VCaP (cell line): ENCODE results near the gene CLNS1A.

Experiments used
- H3K27ac ChIP-seq: fragments of 450-650 bp; 2 replicates; pipeline ENCODE4 v1.5.1; 2017
- CTCF ChIP-seq: fragments of 450-650 bp; conservative IDR thresholded peaks from 2 replicates; pipeline ENCODE4 v1.5.1; 2017; ENCODE audit warnings: mild to moderate bottlenecking, moderate library complexity

The CLNS1A gene

GRCh38 chr11:77637345-77638165 lies at the start of gene CLNS1A:
Gene CLNS1A, minus strand, starts transcription at chr11:77637794. Its CDS starts 80 bp downstream, at chr11:77637714.
- peak within 1 kb of the TSS; percentile 90 for H3K27ac ChIP-seq
- no peak for TF ChIP-seq CTCF

- TF ChIP-seq CTCF, result no peak
- no peak overlapping the region for H3K27ac ChIP-seq
These were observed 49.5 kb upstream of the CLNS1A start for GRCh38 chr11:77687088-77687487.

GRCh38 chr11:77677138-77677537 lies 39.5 kb upstream of the CLNS1A start:
- H3K27ac ChIP-seq, result no peak overlapping the region

GRCh38 chr11:77672264-77672663 lies 34.7 kb upstream of the CLNS1A start:
- no peak for TF ChIP-seq CTCF
- H3K27ac ChIP-seq, result peak overlapping the region; percentile 12

More at GRCh38 chr11:77677138-77677537, 39.5 kb upstream of the CLNS1A start:
- TF ChIP-seq CTCF, result no peak

- peak overlapping the region; percentile 40; the same call in 1 of the 2 replicates for H3K27ac ChIP-seq
- no peak for TF ChIP-seq CTCF
These were observed 32.4 kb upstream of the CLNS1A start for GRCh38 chr11:77669848-77670511.

GRCh38 chr11:77668760-77669159 lies 31.2 kb upstream of the CLNS1A start:
- TF ChIP-seq CTCF, result no peak
- H3K27ac ChIP-seq, result no peak overlapping the region

- no peak overlapping the region for H3K27ac ChIP-seq
These were observed 27.8 kb upstream of the CLNS1A start for GRCh38 chr11:77665240-77665965.

More at GRCh38 chr11:77665240-77665965, 27.8 kb upstream of the CLNS1A start:
- TF ChIP-seq CTCF, result no peak
